ENCODE measurements around the gene PHF21A.
"Not testable (repeated sequence)": the region's sequence is repeated elsewhere in the genome, so short reads cannot be mapped to it uniquely, and the experiment has no call there.

PHF21A gene

DNA sequence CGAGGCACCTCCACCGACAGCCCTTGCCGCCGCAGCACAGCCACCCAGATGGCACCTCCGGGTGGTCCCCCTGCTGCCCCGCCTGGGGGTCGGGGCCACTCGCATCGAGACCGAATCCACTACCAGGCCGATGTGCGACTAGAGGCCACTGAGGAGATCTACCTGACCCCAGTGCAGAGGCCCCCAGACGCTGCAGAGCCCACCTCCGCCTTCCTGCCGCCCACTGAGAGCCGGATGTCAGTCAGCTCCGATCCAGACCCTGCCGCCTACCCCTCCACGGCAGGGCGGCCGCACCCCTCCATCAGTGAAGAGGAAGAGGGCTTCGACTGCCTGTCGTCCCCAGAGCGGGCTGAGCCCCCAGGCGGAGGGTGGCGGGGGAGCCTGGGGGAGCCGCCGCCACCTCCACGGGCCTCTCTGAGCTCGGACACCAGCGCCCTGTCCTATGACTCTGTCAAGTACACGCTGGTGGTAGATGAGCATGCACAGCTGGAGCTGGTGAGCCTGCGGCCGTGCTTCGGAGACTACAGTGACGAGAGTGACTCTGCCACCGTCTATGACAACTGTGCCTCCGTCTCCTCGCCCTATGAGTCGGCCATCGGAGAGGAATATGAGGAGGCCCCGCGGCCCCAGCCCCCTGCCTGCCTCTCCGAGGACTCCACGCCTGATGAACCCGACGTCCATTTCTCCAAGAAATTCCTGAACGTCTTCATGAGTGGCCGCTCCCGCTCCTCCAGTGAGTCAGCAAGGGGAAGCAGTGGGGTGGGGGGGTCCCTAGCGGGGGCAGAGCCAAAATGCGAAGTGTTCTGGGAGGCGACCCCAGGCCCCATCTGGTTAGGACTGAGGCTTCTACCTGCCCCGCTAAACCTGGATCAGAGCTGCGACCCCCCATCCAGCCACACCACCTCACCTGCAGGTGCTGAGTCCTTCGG lies 218.5 kb downstream of the PHF21A start:
- DNase-seq (ENCODE audit: low read depth), result no peak

- no peak for DNase-seq (ENCODE audit: low read depth)
Measured at GRCh38 chr11:45901626-45902025, 219.6 kb downstream of the PHF21A start.

DNA sequence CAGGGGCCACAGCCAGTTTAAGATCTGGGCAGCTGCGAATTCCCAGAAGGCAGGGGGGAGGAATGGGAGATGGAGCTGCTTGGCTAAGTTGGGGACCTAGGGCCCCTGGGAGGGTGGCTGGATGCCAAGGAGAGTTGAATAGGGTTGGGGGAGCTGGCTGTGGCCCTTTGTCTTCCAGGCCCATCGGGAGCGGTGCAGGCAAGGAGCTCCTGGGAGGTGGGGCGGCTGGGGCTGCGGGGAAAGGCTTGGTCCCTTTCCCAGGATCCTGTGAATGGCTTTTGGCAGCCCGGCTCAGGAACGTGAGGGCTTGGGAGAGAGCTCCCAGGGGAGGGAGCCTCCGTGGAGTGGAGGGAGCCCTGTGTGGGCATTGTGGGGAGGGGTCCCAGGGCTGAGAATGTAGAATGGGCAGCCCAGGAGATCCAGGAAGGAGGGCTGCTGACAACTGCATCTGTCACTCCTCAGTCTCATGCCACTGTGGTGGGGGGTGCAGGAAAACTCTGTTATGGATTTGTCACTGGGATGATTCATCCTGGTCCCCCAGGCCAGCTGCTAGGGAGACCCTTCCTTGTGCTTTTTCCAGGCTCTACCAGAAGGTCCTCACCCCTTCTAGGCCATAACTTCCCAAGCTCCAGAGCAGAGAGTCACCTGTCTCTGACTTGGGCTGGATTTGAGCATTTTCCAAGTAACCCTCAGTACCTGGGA lies 220.2 kb downstream of the PHF21A start:
- DNase-seq (ENCODE audit: low read depth), result no peak

GRCh38 chr11:45900175-45900800 lies 221.0 kb downstream of the PHF21A start:
- not testable (repeated sequence) for DNase-seq (ENCODE audit: low read depth)

DNA sequence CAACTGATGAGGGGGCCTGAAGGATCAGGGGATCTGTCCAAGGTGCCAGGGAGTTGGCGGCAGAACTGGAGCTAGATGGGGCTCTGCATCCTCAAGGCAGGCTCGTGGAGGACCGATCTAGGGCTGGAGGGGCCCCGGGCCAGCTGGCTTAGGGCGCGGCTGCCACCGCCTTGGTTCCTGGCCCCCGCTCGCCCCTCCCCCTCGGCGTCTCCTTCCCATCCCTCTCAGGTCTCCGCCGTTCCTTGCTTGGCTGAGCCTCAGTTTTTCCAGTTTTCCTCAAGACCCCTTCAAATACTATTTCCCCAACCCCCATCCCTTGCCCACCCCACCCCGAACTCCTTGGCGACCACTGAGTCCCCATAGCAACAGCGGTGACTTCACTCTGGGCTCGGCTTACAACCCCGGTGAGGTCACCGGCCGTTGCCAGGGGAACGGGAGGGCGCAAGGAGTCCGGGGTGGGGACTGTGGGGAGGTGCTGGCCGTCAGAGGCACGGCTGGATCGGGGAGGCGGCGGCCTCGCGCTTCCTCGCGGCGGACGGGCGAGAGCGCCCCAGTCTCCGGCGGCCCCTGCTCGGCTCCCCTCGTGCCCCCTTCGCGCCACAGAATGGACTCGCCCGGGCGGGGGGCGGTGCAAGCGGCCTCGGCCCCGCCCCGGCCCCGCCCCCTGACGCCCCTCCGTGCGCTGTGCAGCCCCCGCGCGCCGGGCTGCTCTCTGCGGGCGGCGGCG lies 221.6 kb downstream of the PHF21A start:
- peak; percentile 45 for DNase-seq (ENCODE audit: low read depth)

DNA sequence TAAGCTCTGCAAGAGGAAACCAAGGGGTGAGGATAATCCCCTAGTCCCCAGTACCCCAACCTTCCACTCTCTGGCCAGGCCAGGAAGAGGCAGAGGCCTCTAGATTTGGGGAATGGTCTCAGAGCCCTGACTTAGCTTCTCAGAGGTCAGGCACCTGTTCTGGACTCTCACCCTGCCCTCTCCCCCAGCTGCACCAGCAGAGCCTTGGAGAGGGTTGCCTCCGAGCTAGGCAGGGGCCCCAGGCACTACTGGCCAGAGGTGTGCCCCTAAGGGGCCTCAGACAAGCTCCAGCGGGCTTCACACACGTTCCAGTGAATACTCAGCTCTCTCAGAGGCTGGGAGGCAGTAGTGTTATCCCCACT lies 222.2 kb downstream of the PHF21A start:
- no peak for DNase-seq (ENCODE audit: low read depth)

DNA sequence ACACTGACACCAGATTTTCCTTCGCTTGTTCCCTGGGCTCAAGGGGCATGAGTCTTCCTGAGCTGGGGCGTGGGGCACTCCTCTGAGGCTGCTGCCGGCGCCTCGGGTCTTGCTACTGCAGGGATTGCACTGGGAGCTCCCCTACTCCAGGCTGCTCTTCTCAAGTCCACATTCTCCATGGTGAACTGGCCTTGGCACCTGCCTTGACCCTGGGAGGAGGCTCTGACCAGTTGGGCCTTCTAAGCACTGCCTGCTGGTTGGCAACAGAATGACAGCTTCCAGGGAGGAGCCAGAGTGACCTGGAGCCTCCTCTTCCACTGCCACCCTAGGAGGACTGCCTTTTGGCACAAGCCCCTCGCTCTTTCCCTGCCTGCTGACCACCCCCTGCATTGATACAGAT lies 223.7 kb downstream of the PHF21A start:
- DNase-seq (ENCODE audit: low read depth), result no peak

GRCh38 chr11:45896422-45896984 lies 224.8 kb downstream of the PHF21A start:
- DNase-seq (ENCODE audit: low read depth), result no peak

DNA sequence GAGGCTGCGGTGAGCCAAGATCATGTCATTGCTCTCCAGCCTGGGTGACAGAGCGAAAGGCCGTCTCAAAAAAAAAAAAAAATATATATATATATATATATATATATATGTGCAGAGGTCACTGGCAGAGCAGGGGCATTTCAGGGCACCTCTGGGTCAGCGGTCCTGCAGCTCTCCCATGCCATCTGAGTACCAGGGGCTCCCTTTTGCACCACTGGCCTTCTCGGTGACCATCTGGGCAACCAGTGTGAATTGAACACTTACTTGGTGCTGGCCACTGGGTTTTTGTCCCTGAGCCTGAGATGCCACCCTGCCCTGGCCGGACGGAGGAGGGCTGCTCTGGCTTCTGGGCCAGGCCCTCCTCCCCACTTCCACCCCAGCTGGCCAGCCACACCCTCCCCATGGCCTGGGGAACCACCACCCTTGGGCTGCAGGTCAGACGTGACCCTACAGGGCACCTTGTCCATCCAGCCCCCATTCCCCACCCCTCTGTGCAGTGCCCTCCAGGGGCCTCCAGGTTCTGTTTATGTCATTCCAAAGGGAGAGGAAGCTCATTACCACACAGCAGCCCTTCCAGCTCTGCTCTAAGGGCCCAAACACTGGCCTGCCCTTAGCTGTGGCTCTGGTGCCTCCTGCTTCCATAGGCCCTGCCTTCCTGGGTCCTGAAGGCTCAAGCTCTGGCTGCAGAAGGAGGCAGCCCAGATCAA lies 225.5 kb downstream of the PHF21A start:
- DNase-seq (ENCODE audit: low read depth), result no peak

DNA sequence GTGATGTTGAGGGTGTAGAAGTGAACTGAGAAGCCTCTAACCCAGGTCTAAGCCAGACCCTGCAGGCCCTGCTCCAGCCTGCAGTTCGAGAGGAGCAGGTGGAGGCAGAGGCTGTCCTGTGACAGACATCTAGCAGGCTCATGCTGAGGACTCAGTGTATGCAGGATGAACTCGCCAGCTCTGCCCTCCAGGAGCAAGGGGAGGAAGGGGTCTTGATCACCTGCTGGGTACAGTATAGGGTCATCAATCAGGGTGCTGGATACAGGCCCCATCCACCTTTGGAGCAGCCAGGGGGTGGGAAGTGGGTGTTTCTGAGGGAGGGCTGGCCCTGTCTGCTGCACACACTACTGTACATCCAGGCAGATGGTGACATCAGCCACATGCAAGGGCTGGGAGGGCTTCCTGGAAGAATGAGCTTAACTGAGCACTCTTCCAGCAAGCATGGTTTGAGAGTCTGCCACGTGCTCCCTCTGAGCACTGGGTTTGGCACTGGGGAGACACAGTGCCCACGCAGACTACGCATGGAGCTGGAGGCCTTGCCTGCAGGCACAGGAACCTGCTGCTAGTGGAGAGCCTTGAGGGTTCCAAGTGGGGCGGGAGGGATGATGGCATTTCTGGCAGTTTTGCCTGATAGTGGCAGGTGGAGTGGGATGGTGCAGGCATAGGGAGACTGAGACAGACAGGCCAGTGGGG lies 226.6 kb downstream of the PHF21A start:
- DNase-seq (ENCODE audit: low read depth), result no peak

DNA sequence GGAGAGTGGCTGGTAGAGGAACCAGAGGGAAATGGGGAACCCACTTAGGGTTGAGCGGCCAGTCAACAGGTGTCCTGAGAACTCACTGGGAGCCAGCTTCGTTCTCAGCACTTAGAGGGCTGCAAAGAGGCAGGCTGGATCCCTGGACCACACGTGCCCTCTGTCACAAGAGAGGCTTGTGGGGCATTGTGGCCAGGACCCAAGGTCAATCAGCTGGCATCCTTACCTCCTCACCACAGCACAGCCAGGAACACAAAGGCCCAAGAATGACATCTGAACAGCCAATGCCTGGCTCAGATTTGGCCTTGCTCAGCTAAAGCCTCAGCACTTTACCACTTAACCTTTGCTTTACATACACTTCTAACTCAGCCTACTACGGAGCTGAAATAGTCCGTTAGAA lies 228.4 kb downstream of the PHF21A start:
- no peak for DNase-seq (ENCODE audit: low read depth)

- no peak for DNase-seq (ENCODE audit: low read depth)
Measured at GRCh38 chr11:45890886-45891550, 230.2 kb downstream of the PHF21A start.

GRCh38 chr11:45889966-45890365 lies 231.3 kb downstream of the PHF21A start:
- DNase-seq (ENCODE audit: low read depth), result no peak

DNA sequence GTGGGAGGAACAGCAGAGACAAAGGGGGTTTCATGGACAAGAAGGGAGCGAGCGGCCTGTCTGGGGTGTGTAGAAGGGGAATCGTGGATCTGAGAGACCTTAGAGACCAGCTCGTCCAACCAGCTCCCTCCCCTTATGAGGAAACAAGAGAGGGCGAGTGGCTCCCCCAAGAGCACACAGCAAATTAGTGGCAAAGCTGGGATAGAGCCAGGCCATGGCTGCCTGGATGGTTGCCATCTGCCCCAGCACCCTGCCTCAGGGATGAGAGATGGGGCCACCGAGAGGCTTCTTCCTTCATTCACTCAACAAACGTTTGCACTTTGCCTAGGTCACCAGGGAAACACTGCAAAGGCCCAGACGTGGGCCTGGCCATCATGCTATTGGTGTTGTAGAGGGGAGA lies 231.7 kb downstream of the PHF21A start:
- DNase-seq (ENCODE audit: low read depth), result no peak

DNA sequence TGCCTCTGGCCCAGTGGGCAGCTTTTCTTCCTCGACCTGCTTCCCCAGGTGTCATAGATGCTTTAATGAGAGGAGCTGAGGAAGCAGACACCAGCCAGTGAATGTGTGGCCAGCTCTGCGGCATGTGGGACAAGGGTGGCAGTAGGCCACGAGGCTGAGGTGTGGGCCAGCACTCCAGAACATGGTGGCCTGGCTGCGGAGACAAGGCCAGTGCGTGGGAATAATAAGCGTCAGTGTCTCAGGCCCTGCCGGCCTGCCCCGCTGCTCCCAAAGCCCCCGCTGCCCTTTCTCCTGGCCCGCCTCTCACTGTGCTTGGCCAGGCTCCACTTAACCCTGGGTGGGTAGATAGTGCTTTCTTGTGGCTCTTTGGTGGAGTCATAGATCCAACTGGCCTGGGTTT lies 233.7 kb downstream of the PHF21A start:
- no peak for DNase-seq (ENCODE audit: low read depth)

GRCh38 chr11:45886816-45887520 lies 234.3 kb downstream of the PHF21A start:
- DNase-seq (ENCODE audit: low read depth), result no peak

DNA sequence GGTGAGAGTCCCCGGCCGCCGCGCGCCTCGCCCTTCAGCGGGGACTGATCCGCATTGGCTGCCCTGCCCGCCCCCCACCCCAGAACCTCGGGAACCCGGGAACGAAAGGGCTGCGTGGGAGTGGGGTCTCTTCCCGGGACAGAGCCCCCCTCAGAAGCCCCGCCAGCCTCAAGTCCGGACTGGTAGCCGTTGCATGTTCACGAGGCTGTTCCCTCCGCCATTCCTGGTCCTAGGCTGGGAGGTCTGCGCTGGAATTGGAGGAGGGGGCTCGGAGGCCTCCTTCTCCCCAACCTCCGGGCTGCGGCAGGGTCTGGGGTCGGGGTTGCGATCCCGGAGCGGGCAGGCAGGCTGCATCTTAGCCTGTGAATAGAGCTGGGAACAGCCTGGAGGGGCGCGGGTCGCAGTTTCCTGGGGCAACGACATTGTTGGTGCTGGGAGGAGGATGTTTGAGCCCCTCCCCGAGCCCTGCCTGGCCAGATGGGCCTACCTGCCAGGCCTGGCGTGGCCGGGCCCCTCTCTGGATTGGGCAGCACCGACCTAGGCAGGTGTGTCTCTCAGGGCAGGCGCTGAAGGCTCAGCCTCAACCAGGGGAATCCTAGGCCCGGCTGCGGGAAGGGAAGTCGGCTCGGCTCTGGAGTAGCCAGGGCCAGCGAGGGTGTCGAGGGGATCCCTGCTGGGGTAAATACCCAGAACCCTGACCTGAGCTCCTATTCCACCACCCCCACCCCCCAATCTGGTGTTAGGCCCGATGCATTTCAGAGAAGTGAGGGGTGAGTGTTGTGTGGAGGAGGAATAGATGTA lies 235.1 kb downstream of the PHF21A start:
- DNase-seq (ENCODE audit: low read depth), result no peak

DNA sequence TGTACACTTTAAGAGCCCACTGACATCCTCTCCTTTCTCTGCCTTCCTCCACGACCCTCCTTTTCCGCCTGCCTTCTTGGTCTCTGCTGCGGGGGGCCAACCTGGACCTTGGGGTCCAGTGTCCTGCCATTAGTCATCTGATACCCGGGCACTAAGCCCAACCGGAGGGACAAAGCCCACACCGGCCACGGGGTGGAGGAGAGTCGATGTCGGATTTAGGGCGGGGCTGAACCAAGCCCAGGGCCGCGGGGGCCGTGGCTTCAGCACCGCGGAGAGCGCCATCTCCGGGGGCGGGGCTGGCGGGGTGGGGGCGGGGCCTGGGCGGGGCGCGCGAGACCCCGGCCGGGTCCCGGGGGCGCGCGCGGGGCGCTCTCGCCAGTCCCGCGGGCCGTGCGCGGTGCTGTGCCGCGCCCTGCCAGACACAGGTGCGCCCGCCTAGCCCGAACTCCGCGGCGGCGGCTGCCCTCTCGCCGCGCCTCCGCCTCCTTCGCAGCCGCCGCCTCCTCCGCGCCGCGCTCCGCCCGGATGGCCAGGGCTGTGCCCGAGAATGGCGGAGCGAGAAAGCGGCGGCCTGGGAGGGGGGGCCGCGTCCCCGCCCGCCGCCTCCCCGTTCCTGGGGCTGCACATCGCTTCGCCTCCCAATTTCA lies 235.9 kb downstream of the PHF21A start, which contains the start of gene MAPK8IP1:
MAPK8IP1 (plus strand) TSS at position 378 of the 647 bp plus-strand sequence; CDS start at position 548, 170 bp downstream.
- DNase-seq (ENCODE audit: low read depth), result peak; percentile 35
